IMR-90 (cell line): ENCODE results near the gene ZSWIM9. TPM values are rescaled to one million over a fixed set of nuclear protein-coding genes. Genes with fewer than 3 reads are reported as not detected.

Source experiments
- ATAC-seq: fragments of 200-7000 bp; cut with Tn5 transposase; 2 replicates; pipeline ENCODE4 v1.9.1; 2020; ENCODE audit warnings: low read depth, mild to moderate bottlenecking, moderate library complexity
- BruUV-seq: library from RNA; stranded (reverse); fragments of 400-500 nt; replicated peaks from 2 replicates; lab custom pipeline; 2021; lab: Mats Ljungman, UMichigan
- CTCF ChIA-PET: fragments of 300-600 bp; formaldehyde crosslinking; extraction: SDS; loops from one replicate; lab custom pipeline; 2021; ENCODE audit warnings: antibody characterized with exemption; lab: Yijun Ruan, JAX
- POLR2A ChIA-PET: fragments of 300-600 bp; sonication (Branson Sonifier 250); formaldehyde crosslinking; loops from one replicate; lab custom pipeline; 2022; ENCODE audit warnings: antibody characterized with exemption; ENCODE audit not compliant: unreplicated experiment; lab: Charles Lee
- DNase-seq: peaks from one replicate; pipeline ENCODE4 v3.0.0; 2013
- H2AFZ ChIP-seq: replicated peaks from 2 replicates; pipeline ENCODE3; 2013; ENCODE audit warnings: low read length, mild to moderate bottlenecking; ENCODE audit not compliant: poor library complexity
- H2AK5ac ChIP-seq: 2 replicates; pipeline ENCODE4 v1.6.1; 2013; ENCODE audit warnings: low read depth, low read length, inconsistent platforms
- H2AK9ac ChIP-seq: replicated peaks from 2 replicates; pipeline ENCODE3; 2013; ENCODE audit warnings: mild to moderate bottlenecking, low read depth, low read length, moderate library complexity; ENCODE audit not compliant: poor library complexity
- H2BK120ac ChIP-seq: 2 replicates; pipeline ENCODE4 v1.6.1; 2013; ENCODE audit warnings: low read depth, low read length, inconsistent platforms
- H2BK15ac ChIP-seq: 3 replicates; pipeline ENCODE4 v1.6.1; 2013; ENCODE audit warnings: low read depth, low read length, inconsistent platforms
- H2BK20ac ChIP-seq: 2 replicates; pipeline ENCODE4 v1.6.1; 2013; ENCODE audit warnings: low read depth, mild to moderate bottlenecking, inconsistent platforms, low read length, moderate library complexity
- H2BK5ac ChIP-seq: 2 replicates; pipeline ENCODE4 v1.6.1; 2013; ENCODE audit warnings: mild to moderate bottlenecking, low read depth, low read length, inconsistent platforms; ENCODE audit not compliant: poor library complexity, severe bottlenecking
- H3K14ac ChIP-seq: replicated peaks from 2 replicates; pipeline ENCODE4 v1.6.1; 2013; ENCODE audit warnings: low read depth, low read length, inconsistent platforms
- H3K18ac ChIP-seq: 2 replicates; pipeline ENCODE4 v1.6.1; 2013; ENCODE audit warnings: low read depth, low read length, control low read depth
- H3K23ac ChIP-seq: 2 replicates; pipeline ENCODE4 v1.6.1; 2013; ENCODE audit warnings: low read depth, low read length, inconsistent platforms
- H3K27ac ChIP-seq: 2 replicates; pipeline ENCODE4 v1.5.1; 2013; ENCODE audit warnings: mild to moderate bottlenecking, control low read depth, low read length; ENCODE audit not compliant: insufficient read depth
- H3K27me3 ChIP-seq: 2 replicates; pipeline ENCODE4 v1.6.1; 2013; ENCODE audit warnings: low read length; ENCODE audit not compliant: control insufficient read depth, insufficient read depth
- H3K36me3 ChIP-seq: 2 replicates; pipeline ENCODE4 v1.6.1; 2013; ENCODE audit warnings: low read length, mixed read lengths; ENCODE audit not compliant: control insufficient read depth, insufficient read depth
- H3K4ac ChIP-seq: 2 replicates; pipeline ENCODE4 v1.6.1; 2013; ENCODE audit warnings: low read depth, low read length, inconsistent platforms
- H3K4me1 ChIP-seq: 2 replicates; pipeline ENCODE4 v1.6.1; 2013; ENCODE audit warnings: low read length, mixed read lengths; ENCODE audit not compliant: control insufficient read depth, insufficient read depth
- H3K4me2 ChIP-seq: 2 replicates; pipeline ENCODE4 v1.6.1; 2013; ENCODE audit warnings: low read depth, mild to moderate bottlenecking, control low read depth, low read length, moderate library complexity
- H3K4me3 ChIP-seq: 2 replicates; pipeline ENCODE4 v1.5.1; 2013; ENCODE audit warnings: low read depth, mild to moderate bottlenecking, control low read depth, low read length, moderate library complexity; ENCODE audit not compliant: insufficient read depth
- H3K56ac ChIP-seq: 2 replicates; pipeline ENCODE4 v1.6.1; 2013; ENCODE audit warnings: low read length, inconsistent platforms; ENCODE audit not compliant: insufficient read depth; ENCODE audit errors: extremely low read depth
- H3K79me1 ChIP-seq, 2 experiments: 2 replicates each; pipeline ENCODE4 v1.6.1; 2013; ENCODE audit warnings: low read length in 2 of 2, inconsistent platforms in 1 of 2, low read depth in 1 of 2
- H3K9ac ChIP-seq: 2 replicates; pipeline ENCODE4 v1.6.1; 2013; ENCODE audit warnings: low read depth, low read length, control low read depth
- H3K9me1 ChIP-seq: 2 replicates; pipeline ENCODE4 v1.6.1; 2013; ENCODE audit warnings: low read length, inconsistent platforms; ENCODE audit not compliant: insufficient read depth
- H3K9me3 ChIP-seq: 2 replicates; pipeline ENCODE4 v1.6.1; 2013; ENCODE audit warnings: low read length; ENCODE audit not compliant: control insufficient read depth, insufficient read depth
- H4K20me1 ChIP-seq: 2 replicates; pipeline ENCODE4 v1.6.1; 2013; ENCODE audit warnings: low read length, inconsistent platforms; ENCODE audit not compliant: insufficient read depth
- H4K5ac ChIP-seq: 2 replicates; pipeline ENCODE4 v1.6.1; 2013; ENCODE audit warnings: mild to moderate bottlenecking, low read depth, low read length, control low read depth
- H4K8ac ChIP-seq, 2 experiments: 2 replicates each; pipeline ENCODE4 v1.6.1; 2013; ENCODE audit warnings: low read depth in 2 of 2, low read length in 2 of 2, control low read depth in 1 of 2, inconsistent platforms in 1 of 2
- H4K91ac ChIP-seq: 2 replicates; pipeline ENCODE4 v1.6.1; 2013; ENCODE audit warnings: low read depth, low read length, inconsistent platforms; ENCODE audit not compliant: insufficient read depth
- BHLHE40 ChIP-seq: fragments of 150-350 bp; IDR thresholded peaks from 2 replicates; pipeline ENCODE4 v1.6.1; 2016; ENCODE audit warnings: mild to moderate bottlenecking, low read depth, low read length
- CHD1 ChIP-seq: IDR thresholded peaks from 2 replicates; pipeline ENCODE4 v1.6.1; 2012; ENCODE audit warnings: low read depth, low read length, improper control_type of control experiment
- FOS ChIP-seq: fragments of 150-350 bp; IDR thresholded peaks from 2 replicates; pipeline ENCODE4 v1.6.1; 2016; ENCODE audit warnings: low read depth, low read length
- MAFK ChIP-seq: IDR thresholded peaks from 2 replicates; pipeline ENCODE4 v1.6.1; 2012; ENCODE audit warnings: low read depth, low read length, improper control_type of control experiment
- MAZ ChIP-seq: IDR thresholded peaks from 2 replicates; pipeline ENCODE4 v1.6.1; 2012; ENCODE audit warnings: low read depth, mild to moderate bottlenecking, low read length, improper control_type of control experiment, moderate library complexity, borderline replicate concordance
- NFE2L2 ChIP-seq: fragments of 150-350 bp; IDR thresholded peaks from 2 replicates; pipeline ENCODE4 v1.6.1; 2016; ENCODE audit warnings: low read depth, mild to moderate bottlenecking, low read length
- POLR2A ChIP-seq: IDR thresholded peaks from 2 replicates; pipeline ENCODE4 v1.6.1; 2012; ENCODE audit warnings: mild to moderate bottlenecking, low read depth, low read length
- RAD21 ChIP-seq: IDR thresholded peaks from 2 replicates; pipeline ENCODE4 v1.6.1; 2012; ENCODE audit warnings: low read length, improper control_type of control experiment
- RFX5 ChIP-seq: IDR thresholded peaks from 2 replicates; pipeline ENCODE4 v1.8.0; 2012; ENCODE audit warnings: low read depth, mild to moderate bottlenecking, low read length, moderate library complexity
- USF2 ChIP-seq: fragments of 150-350 bp; IDR thresholded peaks from 2 replicates; pipeline ENCODE4 v1.6.1; 2017; ENCODE audit warnings: mild to moderate bottlenecking, antibody characterized with exemption, low read length, low read depth
- WGBS, 2 experiments: methylation state at CpG; one replicate each; pipeline versions ENCODE4 v1.1.5 to v1.1.7; 2013; ENCODE audit warnings: missing lambda C conversion rate in 2 of 2; ENCODE audit not compliant: insufficient read length in 1 of 2; ENCODE audit errors: extremely low coverage in 2 of 2; 5-methylcytosine and 5-hydroxymethylcytosine counted together
- dilution Hi-C: fragments of 300-500 bp; cut with HindIII; formaldehyde crosslinking; loops from one replicate; pipeline ENCODE4 v1.14.3; 2018; ENCODE audit warnings: low sequenced_read_pairs; ENCODE audit not compliant: unreplicated experiment
- in situ Hi-C: fragments of 300-500 bp; cut with MboI; formaldehyde crosslinking; loops from 3 replicates; pipeline ENCODE4 v1.14.3; 2019; ENCODE audit warnings: low sequenced_read_pairs, inconsistent platforms, mixed read lengths
- intact Hi-C: fragments of 100-400 bp; cut with micrococcal nuclease; formaldehyde crosslinking; loops from 2 replicates; pipeline ENCODE4 v1.10.0; 2022
- polyA plus RNA-seq, 3 experiments: library from polyadenylated mRNA; depleted of rRNA; stranded (reverse); fragments of >200 nt; gene quantifications; 2 replicates each; pipeline ENCODE4 v1.2.3, GENCODE V29; 2012; ENCODE audit warnings: low replicate concordance in 1 of 3
- total RNA-seq: library from RNA; depleted of rRNA; stranded (reverse); fragments of >200 nt; gene quantifications from 2 replicates; pipeline ENCODE4 v1.2.3, GENCODE V29; 2012

ZSWIM9 gene
- total and polyA plus RNA-seq, 2 of the 4 experiments (the other 2 are of a cell fraction): 0.54 to 2.2 TPM

- TF ChIP-seq CHD1 (no peak), RFX5 (no peak)
Measured at GRCh38 chr19:48194041-48194843, 23.8 kb downstream of the ZSWIM9 start (continued).

DNA sequence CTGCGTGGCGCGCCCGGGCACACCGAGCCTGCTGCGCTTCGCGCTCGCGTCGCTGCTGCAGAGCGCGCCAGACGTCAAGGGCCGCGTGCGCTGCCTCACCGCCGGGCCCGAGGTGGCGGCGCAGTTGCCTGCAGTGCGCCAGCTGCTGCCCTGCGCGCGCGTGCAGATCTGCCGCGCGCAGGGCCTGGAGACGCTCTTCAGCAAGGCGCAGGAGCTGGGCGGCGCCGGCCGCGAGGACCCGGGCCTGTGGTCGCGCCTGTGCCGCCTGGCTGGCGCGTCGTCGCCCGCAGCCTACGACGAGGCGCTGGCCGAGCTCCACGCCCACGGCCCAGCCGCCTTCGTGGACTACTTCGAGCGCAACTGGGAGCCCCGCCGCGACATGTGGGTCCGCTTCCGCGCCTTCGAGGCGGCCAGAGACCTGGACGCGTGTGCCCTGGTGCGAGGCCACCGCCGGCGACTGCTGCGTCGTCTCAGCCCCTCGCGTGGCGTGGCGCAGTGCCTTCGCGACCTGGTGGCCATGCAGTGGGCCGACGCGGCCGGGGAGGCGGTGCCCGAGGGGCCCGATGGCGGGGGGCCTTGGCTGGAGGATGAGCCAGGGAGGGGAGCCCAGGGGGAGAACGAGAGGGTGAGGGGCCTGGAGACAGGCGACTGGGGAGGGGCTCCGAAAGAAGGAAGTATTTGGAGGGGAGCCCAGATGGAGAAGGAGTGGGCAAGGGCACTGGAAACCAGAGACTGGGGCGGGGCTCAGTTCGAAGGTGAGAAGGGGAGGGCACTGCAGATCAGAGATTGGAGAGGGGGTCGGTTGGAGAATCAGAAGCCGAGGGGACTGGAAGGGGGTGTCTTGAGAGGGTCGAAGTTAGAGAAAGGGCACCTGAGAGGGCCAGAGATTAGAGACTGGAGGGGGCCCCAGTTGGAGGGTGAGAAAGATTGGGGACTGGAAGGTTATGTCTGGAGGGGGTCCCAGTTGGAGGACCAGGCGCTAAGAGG, 24.7 kb downstream of the ZSWIM9 start:
- DNase-seq (no peak), ATAC-seq (no peak)
- Histone ChIP-seq H4K5ac (no peak overlapping the region), H3K4ac (no peak overlapping the region), H3K9ac (no peak overlapping the region), H3K56ac (no peak overlapping the region), H2AK9ac (no peak overlapping the region), H3K4me2 (no peak overlapping the region), H2BK5ac (no peak overlapping the region), H3K36me3 (no peaks in the 10 kb centered on the region), H3K27me3 (no peaks in the 10 kb centered on the region), H2AFZ (no peak overlapping the region), H2BK120ac (no peak overlapping the region), H3K23ac (no peak overlapping the region), H3K18ac (no peak overlapping the region), H3K14ac (no peak overlapping the region), H3K4me1 (no peaks in the 10 kb centered on the region), H2AK5ac (no peak overlapping the region), H4K91ac (no peak overlapping the region), H4K8ac (no peak overlapping the region), H3K9me3 (no peaks in the 10 kb centered on the region), H3K4me3 (no peak overlapping the region), H3K79me1 (peaks cover 0 to 4% of the 10 kb centered on the region in 2 experiments; a peak in 2 of 4 replicates), H3K9me1 (peaks cover 4% of the 10 kb centered on the region), H3K27ac (no peak overlapping the region), H4K20me1 (peaks cover 4% of the 10 kb centered on the region; the same call in 1 of the 2 replicates), H2BK15ac (no peak overlapping the region), H2BK20ac (no peak overlapping the region)
- dilution Hi-C loops (no loop called here), in situ Hi-C loops (no loop called here), intact Hi-C loops (no loop called here)
- ChIA-PET CTCF (interaction anchor here (1.5 kb wide), 1 partner anchor 9 kb away, joined by 6 read pairs; no protein-coding TSS in a partner anchor), POLR2A (no interaction called here)
- TF ChIP-seq MAZ: no peak
- TF ChIP-seq MAFK: no peak
- TF ChIP-seq NFE2L2: no peak
- TF ChIP-seq BHLHE40: no peak
- no peak for TF ChIP-seq USF2
- no peak for TF ChIP-seq RAD21
- TF ChIP-seq CHD1: no peak
- TF ChIP-seq POLR2A: no peak
- TF ChIP-seq FOS: no peak
- 67% methylated on average over 81 of the region's 95 CpGs; no CpG with 5 or more reads in 1 of the 2 experiments for WGBS, 2 experiments
- BruUV-seq: no TSS peak
